K562 (cell line): ENCODE data around the gene MAGI2.

Experiments
- CTCF ChIP-seq, 3 experiments: IDR thresholded peaks in 2 of 3; conservative IDR thresholded peaks in 1 of 3; 2 replicates each; pipeline ENCODE4 v1.5.1; 2011 to 2012; ENCODE audit warnings: low read length in 3 of 3, mild to moderate bottlenecking in 3 of 3, control low read depth in 2 of 3, improper control_type of control experiment in 1 of 3, inconsistent platforms in 1 of 3, low read depth in 1 of 3, mixed read lengths in 1 of 3, moderate library complexity in 1 of 3; ENCODE audit not compliant: insufficient read depth in 2 of 3
- GABPB1 ChIP-seq: sonication (generic); formaldehyde crosslinking; IDR thresholded peaks from 2 replicates; pipeline ENCODE4 v1.8.0; 2022; ENCODE audit warnings: mild to moderate bottlenecking, missing genetic modification reagents
- JUN ChIP-seq, 2 experiments: sonication (generic) in 1 of 2; formaldehyde crosslinking in 1 of 2; IDR thresholded peaks; 2 replicates each; pipeline versions ENCODE4 v1.6.1 to v1.8.0; 2012 to 2022; ENCODE audit warnings: borderline replicate concordance in 2 of 2, mild to moderate bottlenecking in 2 of 2, improper control_type of control experiment in 1 of 2, low read depth in 1 of 2, low read length in 1 of 2, missing genetic modification reagents in 1 of 2
- NR2C2 ChIP-seq, 2 experiments: fragments of 200-800 bp in 1 of 2; sonication (Bioruptor generic) in 1 of 2; sonication (generic) in 1 of 2; formaldehyde crosslinking in 1 of 2; IDR thresholded peaks; 2 replicates each; pipeline versions ENCODE4 v1.6.1 to v1.8.0; 2016 to 2022; ENCODE audit warnings: mild to moderate bottlenecking in 1 of 2, missing compliant biosample characterization in 1 of 2, missing genetic modification characterization in 1 of 2, missing genetic modification reagents in 1 of 2
- POLR2A ChIP-seq: fragments of 450-650 bp; conservative IDR thresholded peaks from 2 replicates; pipeline ENCODE4 v1.6.1; 2016
- POU5F1 ChIP-seq: fragments of 150-350 bp; IDR thresholded peaks from 2 replicates; pipeline ENCODE4 v1.6.1; 2014; ENCODE audit warnings: borderline replicate concordance, low read length, low read depth, mild to moderate bottlenecking; ENCODE audit not compliant: partially characterized antibody
- RAD21 ChIP-seq, 2 experiments: fragments of 250-450 bp in 1 of 2; fragments of 450-650 bp in 1 of 2; sonication (Bioruptor Pico) in 1 of 2; formaldehyde crosslinking in 1 of 2; IDR thresholded peaks in 1 of 2; conservative IDR thresholded peaks in 1 of 2; 2 replicates each; pipeline versions ENCODE4 v1.4.0 to v1.8.0; 2020 to 2022; ENCODE audit warnings: mild to moderate bottlenecking in 2 of 2, moderate library complexity in 1 of 2
- SIX5 ChIP-seq, 2 experiments: IDR thresholded peaks; 2 replicates each; pipeline ENCODE4 v1.6.1; 2011; ENCODE audit warnings: low read length in 2 of 2, borderline replicate concordance in 1 of 2, low read depth in 1 of 2, mild to moderate bottlenecking in 1 of 2, moderate library complexity in 1 of 2; ENCODE audit not compliant: insufficient read depth in 1 of 2
- ZBTB1 ChIP-seq: sonication (generic); formaldehyde crosslinking; IDR thresholded peaks from 2 replicates; pipeline ENCODE4 v1.8.1; 2023; ENCODE audit warnings: missing genetic modification reagents, low read depth, mild to moderate bottlenecking, borderline replicate concordance
- TF ChIP-seq, protein P1 (sequence below): sonication (generic); formaldehyde crosslinking; IDR thresholded peaks from 2 replicates; pipeline ENCODE4 v1.8.1; 2023; ENCODE audit warnings: mild to moderate bottlenecking, missing genetic modification reagents

DNA sequence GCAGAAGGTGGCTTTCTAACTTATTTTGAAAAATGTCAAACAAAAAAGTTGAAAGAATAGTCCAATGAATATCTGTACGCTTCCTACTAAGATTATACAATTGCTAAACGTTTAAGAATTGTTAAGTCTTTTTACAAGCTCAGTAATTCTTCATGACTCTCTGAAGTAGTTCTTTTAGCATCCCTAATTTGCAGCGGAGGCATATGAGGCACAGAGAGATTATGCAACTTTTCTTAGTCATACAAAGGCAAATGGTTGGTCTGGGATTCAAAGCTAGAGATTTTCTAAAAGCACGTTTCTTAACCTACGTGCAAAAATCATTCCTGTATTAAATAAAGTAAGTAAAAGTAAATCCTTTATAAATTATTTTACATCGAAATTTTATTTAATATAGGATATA is 254.2 kb downstream of the MAGI2 start:
- TF ChIP-seq CTCF (IDR thresholded peaks at IDR 0.05 in 2 of 3, conservative IDR thresholded peaks at IDR 0.05 in 1 of 3; ENCODE audit: insufficient read depth in 2 of 3, low read depth in 1 of 3, low read length in 3 of 3), result no peak
- no peak for TF ChIP-seq NR2C2 (CRISPR knock-in tag; IDR thresholded peaks at IDR 0.05)
- no peak for TF ChIP-seq NR2C2 (tag; IDR thresholded peaks at IDR 0.05)
- TF ChIP-seq, protein P1, sequence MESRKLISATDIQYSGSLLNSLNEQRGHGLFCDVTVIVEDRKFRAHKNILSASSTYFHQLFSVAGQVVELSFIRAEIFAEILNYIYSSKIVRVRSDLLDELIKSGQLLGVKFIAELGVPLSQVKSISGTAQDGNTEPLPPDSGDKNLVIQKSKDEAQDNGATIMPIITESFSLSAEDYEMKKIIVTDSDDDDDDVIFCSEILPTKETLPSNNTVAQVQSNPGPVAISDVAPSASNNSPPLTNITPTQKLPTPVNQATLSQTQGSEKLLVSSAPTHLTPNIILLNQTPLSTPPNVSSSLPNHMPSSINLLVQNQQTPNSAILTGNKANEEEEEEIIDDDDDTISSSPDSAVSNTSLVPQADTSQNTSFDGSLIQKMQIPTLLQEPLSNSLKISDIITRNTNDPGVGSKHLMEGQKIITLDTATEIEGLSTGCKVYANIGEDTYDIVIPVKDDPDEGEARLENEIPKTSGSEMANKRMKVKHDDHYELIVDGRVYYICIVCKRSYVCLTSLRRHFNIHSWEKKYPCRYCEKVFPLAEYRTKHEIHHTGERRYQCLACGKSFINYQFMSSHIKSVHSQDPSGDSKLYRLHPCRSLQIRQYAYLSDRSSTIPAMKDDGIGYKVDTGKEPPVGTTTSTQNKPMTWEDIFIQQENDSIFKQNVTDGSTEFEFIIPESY (CRISPR knock-in tag), result no peak
- TF ChIP-seq JUN (IDR thresholded peaks at IDR 0.05; ENCODE audit: borderline replicate concordance, low read depth, low read length), result no peak
- TF ChIP-seq JUN (CRISPR knock-in tag; IDR thresholded peaks at IDR 0.05; ENCODE audit: borderline replicate concordance), result no peak
- no peak for TF ChIP-seq ZBTB1
- no peak for TF ChIP-seq POU5F1
- TF ChIP-seq POLR2A, result no peak
- TF ChIP-seq RAD21 (CRISPR knock-in tag; conservative IDR thresholded peaks at IDR 0.05 in 1 of 2, IDR thresholded peaks at IDR 0.05 in 1 of 2), result no peak
- no peak for TF ChIP-seq GABPB1 (CRISPR knock-in tag)
- TF ChIP-seq SIX5 (IDR thresholded peaks at IDR 0.05; ENCODE audit: borderline replicate concordance in 1 of 2, insufficient read depth in 1 of 2, low read depth in 1 of 2, low read length in 2 of 2), result no peak
